OCI-LY1 (cell line): ENCODE results near the gene OCLN.

Source experiments
- H2AFZ ChIP-seq: fragments of 200-600 bp; sonication (generic), shearing (Covaris generic); 2 replicates; pipeline ENCODE4 v1.6.0; 2014; ENCODE audit warnings: antibody characterized with exemption, mild to moderate bottlenecking, low read length
- H3F3A ChIP-seq: fragments of 200-600 bp; sonication (generic), shearing (Covaris generic); 2 replicates; pipeline ENCODE4 v1.6.0; 2014; ENCODE audit warnings: mild to moderate bottlenecking, antibody characterized with exemption, low read length, moderate library complexity; ENCODE audit not compliant: insufficient read depth
- H3K27ac ChIP-seq: fragments of 200-600 bp; sonication (generic); 2 replicates; pipeline ENCODE4 v1.5.1; 2014; ENCODE audit warnings: low read length, mixed run types, mild to moderate bottlenecking, low read depth; ENCODE audit not compliant: poor library complexity, severe bottlenecking
- H3K27me3 ChIP-seq: fragments of 200-600 bp; sonication (generic); 2 replicates; pipeline ENCODE4 v1.6.0; 2014; ENCODE audit warnings: antibody characterized with exemption, mild to moderate bottlenecking, low read length, moderate library complexity; ENCODE audit not compliant: insufficient read depth
- H3K36me3 ChIP-seq: fragments of 200-600 bp; sonication (generic); 2 replicates; pipeline ENCODE4 v1.6.1; 2014; ENCODE audit warnings: mild to moderate bottlenecking, antibody characterized with exemption, low read length, moderate library complexity, mixed read lengths; ENCODE audit not compliant: insufficient read depth
- H3K4me1 ChIP-seq: fragments of 200-600 bp; sonication (generic); 2 replicates; pipeline ENCODE4 v1.5.1; 2014; ENCODE audit warnings: mild to moderate bottlenecking, low read length, moderate library complexity; ENCODE audit not compliant: insufficient read depth, severe bottlenecking
- H3K4me2 ChIP-seq: fragments of 200-600 bp; sonication (generic), shearing (Covaris generic); 2 replicates; pipeline ENCODE4 v1.6.1; 2014; ENCODE audit warnings: low read length
- H3K4me3 ChIP-seq: fragments of 200-600 bp; sonication (generic); 2 replicates; pipeline ENCODE4 v1.5.1; 2014; ENCODE audit warnings: low read length, low read depth, mild to moderate bottlenecking, mixed read lengths; ENCODE audit not compliant: poor library complexity, severe bottlenecking
- H3K79me2 ChIP-seq: fragments of 200-600 bp; shearing (Covaris generic); 2 replicates; pipeline ENCODE4 v1.6.1; 2016; ENCODE audit warnings: mixed run types, low read length, mixed read lengths; ENCODE audit not compliant: insufficient read depth
- H3K9ac ChIP-seq: fragments of 200-600 bp; sonication (generic), shearing (Covaris generic); 2 replicates; pipeline ENCODE4 v1.6.1; 2014; ENCODE audit warnings: mild to moderate bottlenecking, low read length, mixed read lengths
- H3K9me2 ChIP-seq: fragments of 200-600 bp; sonication (generic), shearing (Covaris generic); 2 replicates; pipeline ENCODE4 v1.6.1; 2014; ENCODE audit warnings: low read depth, mild to moderate bottlenecking, low read length, mixed read lengths
- H3K9me3 ChIP-seq: fragments of 200-600 bp; shearing (Covaris generic); 2 replicates; pipeline ENCODE4 v1.6.1; 2014; ENCODE audit warnings: low read length, mixed read lengths
- H4K20me1 ChIP-seq: fragments of 200-600 bp; sonication (generic), shearing (Covaris generic); 2 replicates; pipeline ENCODE4 v1.6.0; 2016; ENCODE audit warnings: mild to moderate bottlenecking, low read length; ENCODE audit not compliant: insufficient read depth
- EZH2 ChIP-seq: fragments of 200-600 bp; sonication (generic), shearing (Covaris generic); IDR thresholded peaks from 2 replicates; pipeline ENCODE4 v1.8.0; 2017; ENCODE audit warnings: borderline replicate concordance, mixed run types, mild to moderate bottlenecking, antibody characterized with exemption, low read length, moderate library complexity, mixed read lengths
- TF ChIP-seq, protein P1 (sequence below): fragments of 200-600 bp; sonication (generic), shearing (Covaris generic); IDR thresholded peaks from 2 replicates; pipeline ENCODE4 v1.5.1; 2017; ENCODE audit warnings: mild to moderate bottlenecking, antibody characterized with exemption, low read length, moderate library complexity, mixed read lengths

OCLN gene

GRCh38 chr5:69516769-69517168 lies 24.2 kb downstream of the OCLN start:
- Histone ChIP-seq H3K9ac (no peak overlapping the region), H4K20me1 (no peaks in the 10 kb centered on the region), H3K79me2 (no peaks in the 10 kb centered on the region), H3K36me3 (no peaks in the 10 kb centered on the region), H3K27ac (no peak overlapping the region), H2AFZ (no peak overlapping the region), H3K9me3 (no peaks in the 10 kb centered on the region), H3F3A (no peaks in the 10 kb centered on the region), H3K27me3 (no peaks in the 10 kb centered on the region), H3K9me2 (no peaks in the 10 kb centered on the region), H3K4me2 (no peak overlapping the region), H3K4me3 (no peak overlapping the region), H3K4me1 (no peaks in the 10 kb centered on the region)
- TF ChIP-seq, protein P1, sequence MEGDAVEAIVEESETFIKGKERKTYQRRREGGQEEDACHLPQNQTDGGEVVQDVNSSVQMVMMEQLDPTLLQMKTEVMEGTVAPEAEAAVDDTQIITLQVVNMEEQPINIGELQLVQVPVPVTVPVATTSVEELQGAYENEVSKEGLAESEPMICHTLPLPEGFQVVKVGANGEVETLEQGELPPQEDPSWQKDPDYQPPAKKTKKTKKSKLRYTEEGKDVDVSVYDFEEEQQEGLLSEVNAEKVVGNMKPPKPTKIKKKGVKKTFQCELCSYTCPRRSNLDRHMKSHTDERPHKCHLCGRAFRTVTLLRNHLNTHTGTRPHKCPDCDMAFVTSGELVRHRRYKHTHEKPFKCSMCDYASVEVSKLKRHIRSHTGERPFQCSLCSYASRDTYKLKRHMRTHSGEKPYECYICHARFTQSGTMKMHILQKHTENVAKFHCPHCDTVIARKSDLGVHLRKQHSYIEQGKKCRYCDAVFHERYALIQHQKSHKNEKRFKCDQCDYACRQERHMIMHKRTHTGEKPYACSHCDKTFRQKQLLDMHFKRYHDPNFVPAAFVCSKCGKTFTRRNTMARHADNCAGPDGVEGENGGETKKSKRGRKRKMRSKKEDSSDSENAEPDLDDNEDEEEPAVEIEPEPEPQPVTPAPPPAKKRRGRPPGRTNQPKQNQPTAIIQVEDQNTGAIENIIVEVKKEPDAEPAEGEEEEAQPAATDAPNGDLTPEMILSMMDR, result no peak
- no peak for TF ChIP-seq EZH2

DNA sequence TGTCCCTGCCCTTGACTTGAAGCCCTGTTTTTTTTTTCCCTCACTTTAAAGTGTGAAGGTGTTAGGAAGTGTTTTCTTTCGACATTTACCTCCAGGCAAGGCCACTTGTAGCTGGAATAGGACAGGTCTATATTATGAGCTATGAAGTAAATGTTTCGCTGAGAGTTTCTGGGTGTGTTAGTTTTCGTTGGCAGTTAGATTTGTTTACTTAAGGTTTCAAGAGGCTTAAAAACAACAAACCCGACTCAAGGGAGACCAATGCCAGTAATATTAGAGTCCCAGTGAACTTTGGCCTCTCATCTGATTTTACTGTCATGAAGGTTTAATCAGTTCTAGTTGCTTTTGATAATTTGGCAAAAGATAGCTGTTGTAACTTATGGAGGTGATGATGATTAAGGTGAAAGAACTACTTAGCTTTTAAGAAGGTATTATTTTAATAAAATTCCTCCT lies 25.2 kb downstream of the OCLN start:
- TF ChIP-seq, protein P1, result no peak
- no peak for TF ChIP-seq EZH2
- Histone ChIP-seq H3F3A (no peaks in the 10 kb centered on the region), H3K9me3 (no peaks in the 10 kb centered on the region), H3K27ac (no peak overlapping the region), H3K4me3 (no peak overlapping the region), H4K20me1 (no peaks in the 10 kb centered on the region), H3K27me3 (no peaks in the 10 kb centered on the region), H3K36me3 (no peaks in the 10 kb centered on the region), H3K4me2 (no peak overlapping the region), H3K9ac (no peak overlapping the region), H3K79me2 (no peaks in the 10 kb centered on the region), H3K9me2 (no peaks in the 10 kb centered on the region), H3K4me1 (no peaks in the 10 kb centered on the region), H2AFZ (no peak overlapping the region)

DNA sequence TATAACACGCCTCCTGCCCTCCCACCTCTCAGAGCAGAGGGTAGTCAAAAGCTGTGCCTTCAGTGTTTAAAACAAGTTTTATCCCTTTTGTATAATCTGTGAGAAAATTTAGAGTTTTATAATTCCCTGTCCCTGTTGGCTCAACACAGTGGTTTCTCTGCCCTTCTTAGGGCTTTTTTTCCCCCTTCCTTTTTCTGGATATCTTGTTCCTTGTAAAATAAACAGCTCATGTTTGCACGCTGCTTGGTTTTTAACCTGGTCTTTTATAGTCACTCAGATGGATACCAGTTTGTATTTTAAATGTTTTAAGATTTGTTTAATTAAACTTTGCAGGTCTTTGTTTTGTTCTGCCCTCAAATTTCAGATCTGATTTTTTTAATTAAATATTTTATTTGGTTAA lies 26.7 kb downstream of the OCLN start:
- Histone ChIP-seq H3K9me2 (no peaks in the 10 kb centered on the region), H3K4me3 (no peak overlapping the region), H3K27me3 (no peaks in the 10 kb centered on the region), H3K79me2 (no peaks in the 10 kb centered on the region), H3K4me2 (no peak overlapping the region), H3K27ac (no peak overlapping the region), H2AFZ (no peak overlapping the region), H3K36me3 (no peaks in the 10 kb centered on the region), H3K9ac (no peak overlapping the region), H3F3A (no peaks in the 10 kb centered on the region), H3K9me3 (no peaks in the 10 kb centered on the region), H4K20me1 (no peaks in the 10 kb centered on the region), H3K4me1 (no peaks in the 10 kb centered on the region)
- TF ChIP-seq, protein P1, result no peak
- TF ChIP-seq EZH2, result no peak
